HepG2 (cell line): ENCODE measurements around the gene TMCO4. TPM values are rescaled to one million over a fixed set of nuclear protein-coding genes. Genes with fewer than 3 reads are reported as not detected.
A peak's percentile ranks its signal among the peaks of the same experiment; 100 is the strongest.

Source experiments
- ATAC-seq: fragments of 200-7000 bp; cut with Tn5 transposase; 3 replicates; pipeline ENCODE4 v1.9.1; 2020; ENCODE audit warnings: mild to moderate bottlenecking, moderate library complexity
- BruUV-seq: library from RNA; stranded (reverse); fragments of 400-500 nt; replicated peaks from 2 replicates; lab custom pipeline; 2021; lab: Mats Ljungman, UMichigan
- CTCF ChIA-PET: fragments of 300-600 bp; formaldehyde crosslinking; extraction: SDS; loops from one replicate; lab custom pipeline; 2021; ENCODE audit warnings: low total read pairs, inconsistent platforms, low intra/inter-chr PET ratio; lab: Yijun Ruan, JAX
- POLR2A ChIA-PET: fragments of 350-600 bp; sonication (Branson Sonifier 250); formaldehyde crosslinking; loops from one replicate; lab custom pipeline; 2020; ENCODE audit warnings: antibody characterized with exemption, inconsistent platforms; lab: Yijun Ruan, JAX
- DNase-seq: peaks from one replicate; pipeline ENCODE4 v3.0.0-alpha.2; 2015; ENCODE audit warnings: low spot score
- FAIRE-seq: peaks from 3 replicates; lab custom pipeline; 2011; peaks lifted over from hg19 to GRCh38; lab: Jason Lieb, UNC
- H2AFZ ChIP-seq: one replicate; pipeline ENCODE4 v1.6.1; 2011; ENCODE audit warnings: low read length, inconsistent platforms
- H3K27ac ChIP-seq: fragments of 300-600 bp; 3 replicates; pipeline ENCODE4 v1.8.0; 2011; ENCODE audit warnings: mixed run types, mild to moderate bottlenecking, mixed read lengths, low read length, inconsistent platforms; ENCODE audit not compliant: insufficient read depth; ENCODE audit errors: extremely low read length
- H3K27me3 ChIP-seq, 2 experiments: fragments of 200-600 bp in 1 of 2; 2 replicates in 1 of 2; 3 replicates in 1 of 2; pipeline versions ENCODE4 v1.6.0 to v1.8.0; 2011; ENCODE audit warnings: low read length in 2 of 2, mild to moderate bottlenecking in 2 of 2, moderate library complexity in 2 of 2, inconsistent platforms in 1 of 2; ENCODE audit not compliant: insufficient read depth in 2 of 2, control insufficient read depth in 1 of 2
- H3K36me3 ChIP-seq, 2 experiments: fragments of 200-600 bp in 1 of 2; replicated peaks in 1 of 2; 2 replicates in 1 of 2; 3 replicates in 1 of 2; pipeline versions ENCODE4 v1.5.1 to v1.8.0; 2011; ENCODE audit warnings: low read length in 2 of 2, inconsistent platforms in 1 of 2; ENCODE audit not compliant: insufficient read depth in 2 of 2, control insufficient read depth in 1 of 2
- H3K4me1 ChIP-seq: 2 replicates; pipeline ENCODE4 v1.5.1; 2012; ENCODE audit warnings: low read length, inconsistent platforms; ENCODE audit not compliant: insufficient read depth
- H3K4me2 ChIP-seq: 2 replicates; pipeline ENCODE4 v1.6.0; 2011; ENCODE audit warnings: low read depth, low read length, inconsistent platforms
- H3K4me3 ChIP-seq, 3 experiments: fragments of 200-600 bp in 1 of 3; sonication (generic), shearing (Covaris generic) in 1 of 3; replicated peaks in 1 of 3; 2 replicates each; pipeline ENCODE4 v1.5.1; 2011 to 2016; ENCODE audit warnings: low read length in 3 of 3, inconsistent platforms in 2 of 3, low read depth in 2 of 3, mild to moderate bottlenecking in 2 of 3, control low read depth in 1 of 3, mixed read lengths in 1 of 3; ENCODE audit not compliant: insufficient read depth in 1 of 3
- H3K79me2 ChIP-seq: one replicate; pipeline ENCODE4 v1.6.1; 2011; ENCODE audit warnings: low read length, inconsistent platforms; ENCODE audit not compliant: insufficient read depth
- H3K9ac ChIP-seq: 2 replicates; pipeline ENCODE4 v1.6.0; 2011; ENCODE audit warnings: mild to moderate bottlenecking, low read depth, low read length, inconsistent platforms; ENCODE audit not compliant: insufficient read depth
- H3K9me3 ChIP-seq: 2 replicates; pipeline ENCODE4 v1.5.1; 2012; ENCODE audit warnings: mild to moderate bottlenecking, low read length
- H4K20me1 ChIP-seq: 2 replicates; pipeline ENCODE4 v1.6.0; 2011; ENCODE audit warnings: inconsistent platforms, mild to moderate bottlenecking, low read length, moderate library complexity; ENCODE audit not compliant: insufficient read depth
- GABPA ChIP-seq, 2 experiments: IDR thresholded peaks; 2 replicates each; pipeline ENCODE4 v1.6.1; 2011 to 2016; ENCODE audit warnings: low read depth in 2 of 2, low read length in 1 of 2, missing biosample characterization in 1 of 2, missing genetic modification characterization in 1 of 2
- ZBTB42 ChIP-seq: sonication (generic); formaldehyde crosslinking; IDR thresholded peaks from 2 replicates; pipeline ENCODE4 v1.5.0; 2020; ENCODE audit warnings: mild to moderate bottlenecking, missing genetic modification reagents
- ZNF577 ChIP-seq: sonication (generic); formaldehyde crosslinking; IDR thresholded peaks from 2 replicates; pipeline ENCODE4 v1.4.0; 2020; ENCODE audit warnings: mild to moderate bottlenecking, low read depth, missing genetic modification reagents, borderline replicate concordance
- ZSCAN30 ChIP-seq: sonication (generic); formaldehyde crosslinking; IDR thresholded peaks from 2 replicates; pipeline ENCODE4 v1.5.0; 2020; ENCODE audit warnings: mild to moderate bottlenecking, missing genetic modification reagents
- WGBS: methylation state at CpG from one replicate; pipeline ENCODE4 v1.1.6; 2017; ENCODE audit warnings: low lambda C conversion rate; 5-methylcytosine and 5-hydroxymethylcytosine counted together
- in situ Hi-C: cut with HindIII; loops from 2 replicates; pipeline ENCODE4 v1.10.0; 2017; ENCODE audit warnings: low pct_unique_long_range_greater_than_20kb; ENCODE audit not compliant: extremely low pct_ligation_motif_present
- intact Hi-C: fragments of 100-400 bp; cut with micrococcal nuclease; formaldehyde crosslinking; loops from one replicate; pipeline ENCODE4 v1.10.0; 2022; ENCODE audit not compliant: unreplicated experiment
- polyA plus RNA-seq, 8 experiments: library from polyadenylated mRNA; depleted of rRNA in 3 of 8; stranded (reverse) in 7 of 8; unstranded in 1 of 8; fragments of >200 nt; fragmentation: Illumina TruSeq in 4 of 8; extraction: Trizol in 4 of 8; gene quantifications; 2 replicates each; pipeline versions ENCODE4 v1.2.1 to v1.2.3, GENCODE V29; 2011 to 2016; ENCODE audit warnings: low read depth in 4 of 8, missing spikeins in 1 of 8, mixed read lengths in 1 of 8; ENCODE audit not compliant: insufficient read depth in 1 of 8
- total RNA-seq, 5 experiments: library from RNA; depleted of rRNA; stranded (reverse); fragments of >200 nt; fragmentation: Illumina TruSeq; extraction: Trizol; gene quantifications; 2 replicates each; pipeline ENCODE4 v1.2.3, GENCODE V29; 2016; ENCODE audit warnings: low read depth in 1 of 5
- TF ChIP-seq, protein P1 (sequence below): sonication (generic); formaldehyde crosslinking; IDR thresholded peaks from 2 replicates; pipeline ENCODE4 v1.4.0; 2020; ENCODE audit warnings: missing genetic modification reagents
- TF ChIP-seq, protein P2 (sequence below), 2 experiments: sonication (generic) in 1 of 2; formaldehyde crosslinking in 1 of 2; IDR thresholded peaks; 2 replicates each; pipeline versions ENCODE4 v1.6.1 to v1.9.0; 2014 to 2022; ENCODE audit warnings: antibody characterized with exemption in 1 of 2, borderline replicate concordance in 1 of 2, inconsistent platforms in 1 of 2, low read depth in 1 of 2, missing genetic modification reagents in 1 of 2

TMCO4 gene
- total and polyA plus RNA-seq, 2 of the 13 experiments (the other 11 are each of a cell fraction or from before 2014, with no cell fraction given) = 2.1 to 4.1 TPM

DNA sequence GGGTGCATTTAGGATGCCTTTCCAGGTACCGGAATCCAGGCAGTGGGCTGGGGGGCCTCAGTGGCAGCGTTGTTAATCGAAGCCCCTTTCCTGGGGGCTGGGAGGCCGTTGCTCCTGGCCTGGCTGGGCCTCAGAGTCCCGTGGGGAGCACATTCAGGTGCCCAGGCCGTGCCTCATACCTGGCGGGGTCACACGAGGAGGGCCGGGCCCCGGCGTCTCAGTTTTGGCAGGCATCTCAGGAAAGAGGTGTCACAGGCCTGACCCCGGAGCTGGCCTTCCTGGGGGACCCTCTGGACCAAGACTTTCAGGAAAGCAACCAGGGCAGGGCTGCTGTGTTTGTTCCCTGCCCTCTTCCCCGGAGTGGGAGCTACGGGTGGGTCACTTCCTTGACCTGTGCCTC lies 151.5 kb downstream of the TMCO4 start:
- 77% methylated on average over 4 of the region's 14 CpGs for WGBS
- CTCF ChIA-PET = no interaction called here
- in situ Hi-C loops = loop anchor here (5.0 kb wide), 3 partner anchors 51 to 306 kb away; a partner anchor contains a TSS
- intact Hi-C loops = no loop called here
- BruUV-seq = no TSS peak
- Histone ChIP-seq H2AFZ (no peak overlapping the region), H3K4me1 (peaks cover 31% of the 10 kb centered on the region), H3K4me2 (no peak overlapping the region), H3K27ac (no peak overlapping the region), H3K4me3 (no peak overlapping the region), H3K9me3 (no peaks in the 10 kb centered on the region), H3K79me2 (no peaks in the 10 kb centered on the region), H3K9ac (no peak overlapping the region), H3K27me3 (peaks cover 0 to 14% of the 10 kb centered on the region in 2 experiments; a peak in 2 of 5 replicates), H3K36me3 (no peaks in the 10 kb centered on the region), H4K20me1 (no peaks in the 10 kb centered on the region)
- no peak for FAIRE-seq
- DNase-seq = no peak
- ATAC-seq = no peak
- TF ChIP-seq, protein P1, sequence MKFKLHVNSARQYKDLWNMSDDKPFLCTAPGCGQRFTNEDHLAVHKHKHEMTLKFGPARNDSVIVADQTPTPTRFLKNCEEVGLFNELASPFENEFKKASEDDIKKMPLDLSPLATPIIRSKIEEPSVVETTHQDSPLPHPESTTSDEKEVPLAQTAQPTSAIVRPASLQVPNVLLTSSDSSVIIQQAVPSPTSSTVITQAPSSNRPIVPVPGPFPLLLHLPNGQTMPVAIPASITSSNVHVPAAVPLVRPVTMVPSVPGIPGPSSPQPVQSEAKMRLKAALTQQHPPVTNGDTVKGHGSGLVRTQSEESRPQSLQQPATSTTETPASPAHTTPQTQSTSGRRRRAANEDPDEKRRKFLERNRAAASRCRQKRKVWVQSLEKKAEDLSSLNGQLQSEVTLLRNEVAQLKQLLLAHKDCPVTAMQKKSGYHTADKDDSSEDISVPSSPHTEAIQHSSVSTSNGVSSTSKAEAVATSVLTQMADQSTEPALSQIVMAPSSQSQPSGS = no peak
- no peak for TF ChIP-seq ZBTB42 (CRISPR knock-in tag)
- no peak for TF ChIP-seq ZSCAN30 (CRISPR knock-in tag)
- TF ChIP-seq ZNF577 (CRISPR knock-in tag) = no peak
- POLR2A ChIA-PET = no interaction called here

DNA sequence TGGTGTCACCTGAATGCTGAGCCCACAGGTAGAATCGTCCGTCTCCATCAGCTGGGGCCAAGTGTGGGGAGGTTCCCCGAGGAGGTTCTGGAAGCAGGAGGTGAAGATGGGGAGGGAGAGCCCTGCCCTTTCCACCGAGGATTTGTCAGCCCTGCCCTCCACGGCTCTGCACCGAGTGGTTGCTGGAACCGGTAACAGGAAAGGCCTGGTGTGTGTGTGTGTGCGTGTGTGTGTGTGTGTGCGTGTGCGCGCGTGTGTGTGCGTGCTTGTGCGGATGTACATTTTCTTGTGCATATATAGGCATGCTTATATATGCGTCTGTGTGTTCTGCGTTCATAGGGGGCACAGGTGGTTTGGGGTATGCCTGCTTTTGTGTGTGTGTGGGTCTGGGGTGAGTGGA lies 152.1 kb downstream of the TMCO4 start:
- in situ Hi-C loops = loop anchor here (5.0 kb wide), 3 partner anchors 50 to 305 kb away; a partner anchor contains a TSS
- FAIRE-seq (no peak), DNase-seq (no peak), ATAC-seq (no peak)
- Histone ChIP-seq H3K4me2 (no peak overlapping the region), H3K4me1 (peaks cover 37% of the 10 kb centered on the region), H3K79me2 (no peaks in the 10 kb centered on the region), H4K20me1 (no peaks in the 10 kb centered on the region), H3K27me3 (peaks cover 0 to 20% of the 10 kb centered on the region in 2 experiments; a peak in 3 of 5 replicates), H3K4me3 (no peak overlapping the region), H3K9ac (no peak overlapping the region), H3K36me3 (no peaks in the 10 kb centered on the region), H3K27ac (no peak overlapping the region), H2AFZ (no peak overlapping the region)
- ChIA-PET POLR2A (no interaction called here), CTCF (no interaction called here)
- 88% methylated on average over 16 of the region's 16 CpGs for WGBS
- intact Hi-C loops = no loop called here
- no TSS peak for BruUV-seq
- TF ChIP-seq, protein P2, sequence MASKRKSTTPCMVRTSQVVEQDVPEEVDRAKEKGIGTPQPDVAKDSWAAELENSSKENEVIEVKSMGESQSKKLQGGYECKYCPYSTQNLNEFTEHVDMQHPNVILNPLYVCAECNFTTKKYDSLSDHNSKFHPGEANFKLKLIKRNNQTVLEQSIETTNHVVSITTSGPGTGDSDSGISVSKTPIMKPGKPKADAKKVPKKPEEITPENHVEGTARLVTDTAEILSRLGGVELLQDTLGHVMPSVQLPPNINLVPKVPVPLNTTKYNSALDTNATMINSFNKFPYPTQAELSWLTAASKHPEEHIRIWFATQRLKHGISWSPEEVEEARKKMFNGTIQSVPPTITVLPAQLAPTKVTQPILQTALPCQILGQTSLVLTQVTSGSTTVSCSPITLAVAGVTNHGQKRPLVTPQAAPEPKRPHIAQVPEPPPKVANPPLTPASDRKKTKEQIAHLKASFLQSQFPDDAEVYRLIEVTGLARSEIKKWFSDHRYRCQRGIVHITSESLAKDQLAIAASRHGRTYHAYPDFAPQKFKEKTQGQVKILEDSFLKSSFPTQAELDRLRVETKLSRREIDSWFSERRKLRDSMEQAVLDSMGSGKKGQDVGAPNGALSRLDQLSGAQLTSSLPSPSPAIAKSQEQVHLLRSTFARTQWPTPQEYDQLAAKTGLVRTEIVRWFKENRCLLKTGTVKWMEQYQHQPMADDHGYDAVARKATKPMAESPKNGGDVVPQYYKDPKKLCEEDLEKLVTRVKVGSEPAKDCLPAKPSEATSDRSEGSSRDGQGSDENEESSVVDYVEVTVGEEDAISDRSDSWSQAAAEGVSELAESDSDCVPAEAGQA (IDR thresholded peaks at IDR 0.05; ENCODE audit: low read depth) = no peak
- TF ChIP-seq, protein P2 (CRISPR knock-in tag; IDR thresholded peaks at IDR 0.05; ENCODE audit: borderline replicate concordance) = no peak
- 0 out of 2 replicates have a peak, but pooled peaks have one; percentile 13 for TF ChIP-seq GABPA (IDR thresholded peaks at IDR 0.05; ENCODE audit: low read depth, low read length)
- TF ChIP-seq GABPA (CRISPR knock-in tag; IDR thresholded peaks at IDR 0.05; ENCODE audit: low read depth) = no peak
- TF ChIP-seq, all 625 proteins: peak for 1
- no peaks in the 10 kb centered on the region for H3K9me3 ChIP-seq
